OCI-LY7 (cell line): ENCODE results near the gene CNOT9. TPM values are rescaled to one million over a fixed set of nuclear protein-coding genes. Genes with fewer than 3 reads are reported as not detected.

Experiments used
- BruUV-seq: library from RNA; stranded (reverse); fragments of 400-500 nt; replicated peaks from 2 replicates; lab custom pipeline; 2021; lab: Mats Ljungman, UMichigan
- CTCF ChIA-PET: fragments of 300-600 bp; sonication (Branson Sonifier 250); formaldehyde crosslinking; loops from one replicate; lab custom pipeline; 2022; ENCODE audit warnings: antibody characterized with exemption; ENCODE audit not compliant: unreplicated experiment; lab: Charles Lee
- POLR2A ChIA-PET: fragments of 300-600 bp; sonication (Branson Sonifier 250); formaldehyde crosslinking; loops from one replicate; lab custom pipeline; 2022; ENCODE audit warnings: antibody characterized with exemption; lab: Charles Lee
- DNase-seq: peaks from one replicate; pipeline ENCODE4 v3.0.0-alpha.2; 2015; ENCODE audit warnings: low spot score
- H2AFZ ChIP-seq: fragments of 200-600 bp; sonication (generic), shearing (Covaris generic); 2 replicates; pipeline ENCODE4 v1.6.1; 2014; ENCODE audit warnings: mild to moderate bottlenecking, antibody characterized with exemption, low read length, moderate library complexity
- H3K27ac ChIP-seq: fragments of 200-600 bp; sonication (generic); 2 replicates; pipeline ENCODE4 v1.5.1; 2014; ENCODE audit warnings: mixed run types, low read depth, mild to moderate bottlenecking, moderate library complexity, low read length, inconsistent platforms; ENCODE audit not compliant: poor library complexity, severe bottlenecking
- H3K36me3 ChIP-seq: fragments of 200-600 bp; sonication (generic); 2 replicates; pipeline ENCODE4 v1.6.1; 2014; ENCODE audit warnings: mild to moderate bottlenecking, antibody characterized with exemption, low read length, moderate library complexity, mixed read lengths; ENCODE audit not compliant: insufficient read depth
- H3K4me1 ChIP-seq: fragments of 200-600 bp; sonication (generic); 2 replicates; pipeline ENCODE4 v1.5.1; 2014; ENCODE audit warnings: mild to moderate bottlenecking, low read length; ENCODE audit not compliant: insufficient read depth, poor library complexity, severe bottlenecking
- H3K4me2 ChIP-seq: fragments of 200-600 bp; sonication (generic); 2 replicates; pipeline ENCODE4 v1.6.1; 2014; ENCODE audit warnings: mild to moderate bottlenecking, low read length
- H3K4me3 ChIP-seq: fragments of 200-600 bp; sonication (generic); 2 replicates; pipeline ENCODE4 v1.5.1; 2014; ENCODE audit warnings: mild to moderate bottlenecking, low read depth, low read length; ENCODE audit not compliant: poor library complexity, severe bottlenecking
- H3K79me2 ChIP-seq: fragments of 200-600 bp; sonication (generic); 2 replicates; pipeline ENCODE4 v1.6.1; 2016; ENCODE audit warnings: low read depth, mild to moderate bottlenecking, low read length, moderate library complexity, mixed read lengths; ENCODE audit not compliant: insufficient read depth
- H3K9me2 ChIP-seq: fragments of 200-600 bp; sonication (generic); 2 replicates; pipeline ENCODE4 v1.6.1; 2016; ENCODE audit warnings: mild to moderate bottlenecking, low read length, mixed read lengths; ENCODE audit not compliant: insufficient read depth
- H3K9me3 ChIP-seq: fragments of 200-600 bp; sonication (generic); 2 replicates; pipeline ENCODE4 v1.6.1; 2014; ENCODE audit warnings: mild to moderate bottlenecking, mixed run types, low read length, mixed read lengths
- H4K20me1 ChIP-seq: fragments of 200-600 bp; sonication (generic); 2 replicates; pipeline ENCODE4 v1.6.1; 2014; ENCODE audit warnings: mild to moderate bottlenecking, antibody characterized with exemption, low read length, moderate library complexity, mixed read lengths; ENCODE audit not compliant: insufficient read depth
- CTCF ChIP-seq: fragments of 200-600 bp; sonication (generic); conservative IDR thresholded peaks from 2 replicates; pipeline ENCODE4 v1.5.1; 2014; ENCODE audit warnings: mild to moderate bottlenecking, antibody characterized with exemption, low read length, moderate library complexity, mixed read lengths
- EZH2phosphoT487 ChIP-seq: fragments of 200-600 bp; sonication (generic); IDR thresholded peaks from 2 replicates; pipeline ENCODE4 v1.6.1; 2018; ENCODE audit warnings: low read depth, borderline replicate concordance, mild to moderate bottlenecking, mixed run types, antibody characterized with exemption, low read length, moderate library complexity, mixed read lengths
- intact Hi-C: fragments of 100-400 bp; cut with micrococcal nuclease; formaldehyde crosslinking; loops from one replicate; pipeline ENCODE4 v1.10.0; 2022; ENCODE audit not compliant: unreplicated experiment
- total RNA-seq, 2 experiments: library from RNA; depleted of rRNA in 1 of 2; stranded (reverse); fragments of >200 nt in 1 of 2; shearing (Covaris generic) in 1 of 2; gene quantifications; 2 replicates each; pipeline ENCODE4 v1.2.3, GENCODE V29; 2014 to 2022

CNOT9 gene
- total RNA-seq, 2 experiments from 2014 or later, result 71.6 to 94.2 TPM

GRCh38 chr2:218570850-218571249, 2.2 kb downstream of the CNOT9 start:
- H3K79me2 ChIP-seq, result peaks cover 94% of the 10 kb centered on the region
- intact Hi-C loops, result no loop called here
- CTCF ChIA-PET, result interaction anchor here (0.5 kb wide), 1 partner anchor 162 kb away, joined by 3 read pairs; no protein-coding TSS in a partner anchor
- H3K9me3 ChIP-seq, result no peaks in the 10 kb centered on the region
- peaks cover 31% of the 10 kb centered on the region for H4K20me1 ChIP-seq
- no peak overlapping the region for H2AFZ ChIP-seq
- H3K4me3 ChIP-seq, result peak overlapping the region; percentile 93
- peaks cover 30% of the 10 kb centered on the region for H3K4me1 ChIP-seq
- no peaks in the 10 kb centered on the region for H3K9me2 ChIP-seq
- H3K27ac ChIP-seq, result no peak overlapping the region
- POLR2A ChIA-PET, result interaction anchor here (1.1 to 1.6 kb wide), 4 partner anchors 10 to 27 kb away, joined by 3 to 4 read pairs (median 4); no protein-coding TSS in a partner anchor
- no peak for TF ChIP-seq CTCF
- TF ChIP-seq EZH2phosphoT487, result no peak
- no TSS peak for BruUV-seq
- DNase-seq, result no peak
- peak overlapping the region; percentile 82 for H3K4me2 ChIP-seq
- peaks cover 71% of the 10 kb centered on the region for H3K36me3 ChIP-seq

- ChIA-PET CTCF (no interaction called here), POLR2A (interaction anchor here (0.7 to 2.0 kb wide), 5 partner anchors 12 to 428 kb away, joined by 3 to 6 read pairs (median 5); partner anchors contain the start of genes BCS1L and ZNF142)
- Histone ChIP-seq H3K4me2 (no peak overlapping the region), H2AFZ (no peak overlapping the region), H3K79me2 (peaks cover 93% of the 10 kb centered on the region), H3K9me2 (no peaks in the 10 kb centered on the region), H3K9me3 (no peaks in the 10 kb centered on the region), H3K27ac (no peak overlapping the region), H4K20me1 (peaks cover 19% of the 10 kb centered on the region), H3K36me3 (peaks cover 93% of the 10 kb centered on the region), H3K4me1 (no peaks in the 10 kb centered on the region), H3K4me3 (no peak overlapping the region)
- BruUV-seq, result no TSS peak
- DNase-seq, result no peak
- TF ChIP-seq EZH2phosphoT487, result no peak
- no peak for TF ChIP-seq CTCF
- intact Hi-C loops, result no loop called here
Measured at GRCh38 chr2:218576854-218577253, 8.2 kb downstream of the CNOT9 start.
